Thyroid gland (tissue), 4 donors: Measurements from ENCODE around the gene FBXO31. TPM values are rescaled to one million over a fixed set of nuclear protein-coding genes. Genes with fewer than 3 reads are reported as not detected.
A peak's percentile ranks its signal among the peaks of the same experiment; 100 is the strongest.
"Not testable (repeated sequence)": the region's sequence is repeated elsewhere in the genome, so short reads cannot be mapped to it uniquely, and the experiment has no call there.

ENCODE experiments used
- DNase-seq, 2 donors: peaks; one replicate each; pipeline ENCODE4 v3.0.0-alpha.2; 2019
- H3K27ac ChIP-seq, 3 donors: fragments of 200-600 bp; sonication (generic); 1 replicate in 2 of 3; 2 replicates in 1 of 3; pipeline ENCODE4 v1.5.1; 2016 to 2019; ENCODE audit warnings: mild to moderate bottlenecking in 1 of 3, moderate library complexity in 1 of 3
- H3K27me3 ChIP-seq: fragments of 200-600 bp; sonication (generic); one replicate; pipeline ENCODE4 v1.5.1; 2019
- H3K36me3 ChIP-seq, 2 donors: fragments of 200-600 bp; sonication (generic); one replicate each; pipeline ENCODE4 v1.5.1; 2016 to 2019
- H3K4me1 ChIP-seq, 2 donors: fragments of 200-600 bp; sonication (generic); one replicate each; pipeline ENCODE4 v1.5.1; 2017 to 2019
- H3K4me3 ChIP-seq, 3 donors: fragments of 200-600 bp; sonication (generic); replicated peaks in 1 of 3; 1 replicate in 2 of 3; 2 replicates in 1 of 3; pipeline ENCODE4 v1.5.1; 2016; ENCODE audit warnings: mild to moderate bottlenecking in 1 of 3
- H3K9me3 ChIP-seq: fragments of 200-600 bp; sonication (generic); one replicate; pipeline ENCODE4 v1.5.1; 2017
- CTCF ChIP-seq, 6 experiments: fragments of 200-600 bp in 3 of 6; fragments of 450-650 bp in 3 of 6; sonication (generic) in 3 of 6; IDR thresholded peaks; one replicate each; pipeline ENCODE4 v1.5.1; 2016 to 2019; ENCODE audit warnings: antibody characterized with exemption in 6 of 6, mild to moderate bottlenecking in 2 of 6, inconsistent platforms in 1 of 6, moderate library complexity in 1 of 6
- POLR2A ChIP-seq, 2 donors: fragments of 450-650 bp; IDR thresholded peaks; one replicate each; pipeline ENCODE4 v1.6.1; 2017; ENCODE audit warnings: antibody characterized with exemption in 2 of 2, mild to moderate bottlenecking in 2 of 2, moderate library complexity in 1 of 2
- WGBS, 2 donors: methylation state at CpG; one replicate each; pipeline ENCODE4 v1.1.5; 2017; 5-methylcytosine and 5-hydroxymethylcytosine counted together
- intact Hi-C: fragments of 100-400 bp; cut with DNase I; formaldehyde crosslinking; loops from one replicate; pipeline ENCODE4 v1.15.1; 2023
- total RNA-seq, 4 donors: library from RNA; depleted of rRNA; stranded (reverse); fragments of >200 nt; gene quantifications; one replicate each; pipeline ENCODE4 v1.2.3, GENCODE V29; 2016

The FBXO31 gene
- total RNA-seq, 4 donors from 2014 or later: 23.8 to 62.5 (median 54.9) TPM

- Histone ChIP-seq H3K4me1 (peaks cover 9 to 31% of the 10 kb centered on the region in 2 donors), H3K9me3 (no peaks in the 10 kb centered on the region), H3K36me3 (no peaks in the 10 kb centered on the region), H3K27ac (peak overlapping the region; percentile 42 to 61 (median 54)), H3K27me3 (no peaks in the 10 kb centered on the region), H3K4me3 (peak overlapping the region in 1 of 3 donors; percentile 88)
- WGBS, 2 donors: 72 to 74% methylated on average over 4 of the region's 4 CpGs
- intact Hi-C loops: loop anchor here (5.0 kb wide), 1 partner anchor 64 kb away; the partner anchor contains the start of gene C16orf95
- TF ChIP-seq CTCF (IDR thresholded peaks at IDR 0.05) (no peak), POLR2A (IDR thresholded peaks at IDR 0.05) (no peak)
- no peak for DNase-seq
Observed at GRCh38 chr16:87380881-87381280, 2.7 kb downstream of the FBXO31 start.

GRCh38 chr16:87380403-87380802 lies 3.2 kb downstream of the FBXO31 start:
- H3K27me3 ChIP-seq: no peaks in the 10 kb centered on the region
- 83% methylated on average over 10 of the region's 10 CpGs for WGBS, 2 donors
- no peaks in the 10 kb centered on the region for H3K36me3 ChIP-seq
- no peak overlapping the region for H3K4me3 ChIP-seq
- peak overlapping the region in 2 of 3 donors; percentile 54 to 61 for H3K27ac ChIP-seq
- H3K4me1 ChIP-seq: peaks cover 9 to 31% of the 10 kb centered on the region in 2 donors
- TF ChIP-seq CTCF (IDR thresholded peaks at IDR 0.05): no peak
- no peak for TF ChIP-seq POLR2A (IDR thresholded peaks at IDR 0.05)
- DNase-seq: no peak
- no peaks in the 10 kb centered on the region for H3K9me3 ChIP-seq
- intact Hi-C loops: loop anchor here (5.0 kb wide), 1 partner anchor 63 kb away; the partner anchor contains the start of gene C16orf95

- H3K4me1 ChIP-seq: peaks cover 9 to 31% of the 10 kb centered on the region in 2 donors
Observed at GRCh38 chr16:87379312-87379752, 4.2 kb downstream of the FBXO31 start.

GRCh38 chr16:87376660-87377059 lies 6.9 kb downstream of the FBXO31 start:
- H3K36me3 ChIP-seq: no peaks in the 10 kb centered on the region
- no peaks in the 10 kb centered on the region for H3K27me3 ChIP-seq
- 95% methylated on average over 6 of the region's 6 CpGs for WGBS, 2 donors
- H3K27ac ChIP-seq: peak overlapping the region in 1 of 3 donors; percentile 46
- DNase-seq: no peak
- no peaks in the 10 kb centered on the region for H3K9me3 ChIP-seq
- peaks cover 0 to 20% of the 10 kb centered on the region in 2 donors for H3K4me1 ChIP-seq
- H3K4me3 ChIP-seq: no peak overlapping the region
- intact Hi-C loops: no loop called here
- TF ChIP-seq POLR2A (IDR thresholded peaks at IDR 0.05) (no peak), CTCF (IDR thresholded peaks at IDR 0.05) (no peak)

More at GRCh38 chr16:87379312-87379752, 4.2 kb downstream of the FBXO31 start:
- H3K4me3 ChIP-seq, intact Hi-C loops, H3K36me3 ChIP-seq, H3K9me3 ChIP-seq, H3K27me3 ChIP-seq, DNase-seq: not testable (repeated sequence)
- H3K27ac ChIP-seq: peak overlapping the region in 1 of 3 donors; percentile 3
- 92 to 93% methylated on average over 3 of the region's 3 CpGs for WGBS, 2 donors

- WGBS, 2 donors: 77 to 80% methylated on average over 9 of the region's 9 CpGs
- peaks cover 0 to 11% of the 10 kb centered on the region in 2 donors for H3K4me1 ChIP-seq
- intact Hi-C loops: no loop called here
Observed at GRCh38 chr16:87375426-87376135, 8.0 kb downstream of the FBXO31 start.

More at GRCh38 chr16:87375426-87376135, 8.0 kb downstream of the FBXO31 start:
- no peaks in the 10 kb centered on the region for H3K9me3 ChIP-seq
- TF ChIP-seq CTCF (IDR thresholded peaks at IDR 0.05) (no peak), POLR2A (IDR thresholded peaks at IDR 0.05) (no peak)
- H3K4me3 ChIP-seq: no peak overlapping the region
- DNase-seq: no peak
- no peaks in the 10 kb centered on the region for H3K36me3 ChIP-seq
- no peaks in the 10 kb centered on the region for H3K27me3 ChIP-seq
- H3K27ac ChIP-seq: peak overlapping the region in 1 of 3 donors; percentile 66
